ENCODE data around the gene SOWAHA.

SOWAHA gene

GRCh38 chr5:132838516-132839282 is 25.6 kb downstream of the SOWAHA start:
- TF ChIP-seq CTCF (conservative IDR thresholded peaks at IDR 0.05; ENCODE audit: low read depth), result no peak

GRCh38 chr5:132839426-132840301 is 26.6 kb downstream of the SOWAHA start:
- ChIA-PET POLR2A (ENCODE audit: low non-redundant PET) (no interaction called here), CTCF (interaction anchor here (0.5 to 0.7 kb wide), 3 partner anchors 26 to 44 kb away, joined by 3 read pairs; partner anchors contain the start of gene GDF9)
- no peak overlapping the region for H3K27ac ChIP-seq
- TF ChIP-seq CTCF (conservative IDR thresholded peaks at IDR 0.05; ENCODE audit: low read depth), result no peak
- DNase-seq (ENCODE audit: low spot score), result peak; percentile 45

More at GRCh38 chr5:132838516-132839282, 25.6 kb downstream of the SOWAHA start:
- H3K27ac ChIP-seq, result no peak overlapping the region
- ChIA-PET POLR2A (ENCODE audit: low non-redundant PET) (no interaction called here), CTCF (interaction anchor here (1.5 kb wide), 1 partner anchor 9 kb away, joined by 7 read pairs; the partner anchor contains the start of gene SHROOM1)
- no peak for DNase-seq (ENCODE audit: low spot score)

- H3K27ac ChIP-seq, result no peak overlapping the region
- ChIA-PET POLR2A (ENCODE audit: low non-redundant PET) (no interaction called here), CTCF (interaction anchor here (0.5 to 0.7 kb wide), 2 partner anchors 26 to 43 kb away, joined by 3 read pairs; partner anchors contain the start of gene GDF9)
- no peak for DNase-seq (ENCODE audit: low spot score)
- TF ChIP-seq CTCF (conservative IDR thresholded peaks at IDR 0.05; ENCODE audit: low read depth), result no peak
These were observed 27.2 kb downstream of the SOWAHA start for GRCh38 chr5:132840313-132840712.

GRCh38 chr5:132840896-132841295 is 27.8 kb downstream of the SOWAHA start:
- ChIA-PET CTCF (interaction anchor here (0.6 to 1.2 kb wide), 2 partner anchors 21 to 384 kb away, joined by 3 to 4 read pairs; no protein-coding TSS in a partner anchor), POLR2A (ENCODE audit: low non-redundant PET) (interaction anchor here (0.7 kb wide), 1 partner anchor 15 kb away, joined by 3 read pairs; no protein-coding TSS in a partner anchor)
- TF ChIP-seq CTCF (conservative IDR thresholded peaks at IDR 0.05; ENCODE audit: low read depth), result no peak
- peak overlapping the region; percentile 48 for H3K27ac ChIP-seq
- no peak for DNase-seq (ENCODE audit: low spot score)

- H3K27ac ChIP-seq, result peak overlapping the region; percentile 48
- ChIA-PET POLR2A (ENCODE audit: low non-redundant PET) (interaction anchor here (0.7 kb wide), 1 partner anchor 15 kb away, joined by 3 read pairs; no protein-coding TSS in a partner anchor), CTCF (interaction anchor here (0.6 to 1.2 kb wide), 2 partner anchors 21 to 383 kb away, joined by 3 to 4 read pairs; no protein-coding TSS in a partner anchor)
- no peak for DNase-seq (ENCODE audit: low spot score)
- no peak for TF ChIP-seq CTCF (conservative IDR thresholded peaks at IDR 0.05; ENCODE audit: low read depth)
These were observed 28.2 kb downstream of the SOWAHA start for GRCh38 chr5:132841305-132841704.

- TF ChIP-seq CTCF (conservative IDR thresholded peaks at IDR 0.05; ENCODE audit: low read depth), result no peak
- no peak for DNase-seq (ENCODE audit: low spot score)
- H3K27ac ChIP-seq, result no peak overlapping the region
- POLR2A ChIA-PET (ENCODE audit: low non-redundant PET), result no interaction called here
- CTCF ChIA-PET, result interaction anchor here (0.6 to 0.7 kb wide), 2 partner anchors 21 to 159 kb away, joined by 3 read pairs; no protein-coding TSS in a partner anchor
These were observed 35.2 kb downstream of the SOWAHA start for GRCh38 chr5:132848270-132848669.

All from RWPE1 (cell line).